GM20431 (cell line): ENCODE data around the gene CSK.

ENCODE experiments used
- in situ Hi-C: fragments of 300-500 bp; cut with MseI, MboI; formaldehyde crosslinking; loops from one replicate; pipeline ENCODE4 v1.15.0; 2020; ENCODE audit warnings: low sequenced_read_pairs; ENCODE audit not compliant: unreplicated experiment

CSK gene

DNA sequence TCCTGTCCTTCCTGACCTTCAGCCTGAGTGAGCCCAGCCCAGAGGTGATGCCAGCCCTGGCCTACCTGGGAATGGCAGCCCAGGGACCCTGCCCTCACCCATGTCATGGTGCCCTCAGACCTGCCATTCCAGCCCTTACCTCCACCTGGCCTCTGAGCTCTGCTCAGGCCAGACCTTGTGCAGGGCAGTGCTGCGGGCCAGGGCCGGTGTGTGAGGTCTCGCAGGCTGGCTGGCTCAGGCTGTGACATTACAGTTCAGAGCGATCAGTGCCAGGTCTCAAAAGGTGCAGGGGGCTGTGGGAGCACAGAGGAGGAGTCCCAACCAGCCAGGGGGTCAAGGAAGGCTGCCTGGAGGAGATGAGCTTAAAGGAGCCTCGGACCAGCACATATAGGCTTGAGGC is 38.2 kb downstream of the CSK start:
- in situ Hi-C loops, result no loop called here

DNA sequence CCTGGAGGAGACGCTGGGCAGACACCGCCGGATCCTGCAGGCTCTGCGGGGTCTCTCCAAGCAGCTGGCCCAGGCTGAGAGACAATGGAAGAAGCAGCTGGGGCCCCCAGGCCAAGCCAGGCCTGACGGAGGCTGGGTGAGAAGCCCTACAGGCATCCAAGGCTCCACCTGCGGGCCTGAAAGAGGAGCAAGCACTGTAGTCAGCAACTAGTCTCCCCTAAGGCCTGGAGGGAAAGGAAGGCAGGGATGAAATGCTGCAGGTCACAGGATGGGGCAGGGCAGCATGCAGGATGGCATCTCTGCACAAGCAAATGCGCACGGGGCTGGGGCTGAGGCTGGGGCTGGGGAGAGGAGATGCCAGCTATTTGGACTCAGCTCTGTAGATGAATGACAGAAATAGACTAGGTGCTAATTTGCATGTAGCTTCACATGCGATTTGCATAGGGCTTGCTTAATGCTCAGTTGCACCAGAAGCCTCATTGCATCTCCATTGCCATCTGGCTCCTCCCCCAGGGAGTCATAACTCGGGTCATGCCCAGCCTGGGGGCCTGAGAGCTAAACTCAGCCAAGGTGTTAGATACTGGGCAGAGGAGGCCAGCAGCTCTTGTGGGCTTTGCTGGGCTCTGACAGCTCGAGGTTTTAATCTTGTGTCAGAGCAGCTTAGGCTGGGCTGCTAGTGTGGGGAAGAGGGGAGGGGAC is 39.4 kb downstream of the CSK start:
- in situ Hi-C loops, result no loop called here

DNA sequence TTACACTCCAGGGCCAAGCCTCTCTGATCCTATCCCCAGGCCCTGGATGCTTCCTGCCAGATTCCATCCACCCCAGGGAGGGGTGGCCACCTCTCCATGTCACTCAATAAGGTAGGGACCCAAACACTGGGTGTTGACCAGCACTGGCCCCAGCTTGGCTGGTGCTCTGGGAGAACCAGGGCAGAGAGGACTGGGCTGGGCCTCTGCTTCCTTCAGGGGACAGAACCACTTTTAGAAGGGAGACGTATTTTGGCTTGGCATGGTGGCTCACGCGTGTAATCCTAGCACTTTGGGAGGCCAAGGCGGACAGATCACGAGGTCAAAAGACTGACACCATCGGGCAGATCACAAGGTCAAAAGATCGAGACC is 39.9 kb downstream of the CSK start:
- in situ Hi-C loops, result no loop called here

DNA sequence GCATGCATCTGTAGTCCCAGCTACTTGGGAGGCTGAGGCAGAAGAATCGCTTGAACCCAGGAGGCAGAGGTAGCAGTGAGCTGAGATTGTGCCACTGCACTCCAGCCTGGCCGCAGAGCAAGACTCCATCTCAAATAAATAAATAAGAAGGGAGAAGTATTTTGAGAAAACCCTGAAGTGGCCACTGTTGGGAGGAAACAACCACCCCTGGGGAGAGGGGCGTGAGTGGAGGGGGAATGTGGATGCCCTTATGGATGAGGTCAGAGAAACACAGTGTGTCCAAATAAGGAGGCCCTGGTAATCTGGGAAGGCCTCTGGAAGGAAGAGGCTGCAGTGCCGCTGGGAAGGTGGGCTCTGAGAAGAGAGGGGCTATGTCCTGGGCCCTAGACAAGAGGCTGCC is 40.4 kb downstream of the CSK start:
- in situ Hi-C loops, result no loop called here

DNA sequence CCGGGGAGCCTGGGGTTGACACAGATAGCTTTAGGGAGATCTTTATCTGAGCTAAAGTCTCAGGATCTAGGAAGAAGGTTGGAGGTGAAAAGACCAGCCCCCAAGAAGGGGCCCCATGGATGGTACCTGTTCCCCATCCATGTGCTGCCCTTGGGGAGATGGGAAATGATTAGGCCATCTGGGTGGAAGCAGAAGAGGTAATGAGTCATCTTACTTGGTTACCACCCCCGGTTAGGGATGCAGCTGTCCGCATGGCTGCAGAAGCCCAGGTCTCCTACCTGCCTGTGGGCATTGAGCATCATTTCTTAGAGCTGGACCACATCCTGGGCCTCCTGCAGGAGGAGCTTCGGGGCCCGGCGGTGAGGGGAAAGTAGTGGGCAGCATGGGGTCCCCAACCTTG is 41.4 kb downstream of the CSK start:
- in situ Hi-C loops, result no loop called here

DNA sequence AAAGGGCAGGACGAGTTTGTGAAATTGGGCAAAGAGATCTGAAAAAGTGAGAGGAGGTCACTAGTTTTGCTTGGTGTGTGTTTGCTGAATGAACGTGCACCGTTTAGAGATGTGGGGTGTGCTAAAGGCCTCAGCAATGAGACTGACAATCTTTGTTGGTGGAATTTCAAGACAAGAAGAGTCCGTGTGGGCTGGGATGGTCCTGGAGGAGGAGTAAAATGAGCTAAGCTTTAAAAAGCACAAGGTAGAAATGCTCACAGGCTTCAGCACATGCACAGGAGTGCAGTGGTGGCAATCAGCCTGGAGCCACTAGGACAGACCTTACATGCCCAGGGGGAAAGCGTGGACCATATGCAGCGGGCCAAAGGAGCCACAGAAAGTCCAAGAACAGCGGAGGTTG is 43.1 kb downstream of the CSK start:
- in situ Hi-C loops, result no loop called here

DNA sequence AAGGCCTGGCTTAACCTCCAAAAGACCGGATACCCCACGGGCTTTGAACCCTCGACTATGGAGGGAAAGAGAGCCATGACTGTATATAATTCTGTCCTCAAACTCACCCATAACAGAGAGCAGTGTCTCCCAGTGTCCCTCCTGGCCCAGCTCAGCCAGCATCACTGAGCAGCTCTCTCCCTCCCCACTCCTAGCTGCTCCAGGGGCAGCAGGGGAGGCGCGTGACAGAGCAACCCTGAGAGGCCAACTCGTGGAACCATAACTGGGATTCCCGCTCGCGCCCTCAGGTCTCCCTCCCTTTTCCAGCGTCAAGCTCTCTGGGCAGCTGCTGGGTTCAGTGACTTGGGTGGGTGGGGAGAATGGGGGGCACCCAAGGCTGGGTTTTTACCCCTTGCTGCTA is 44.0 kb downstream of the CSK start:
- in situ Hi-C loops, result no loop called here

DNA sequence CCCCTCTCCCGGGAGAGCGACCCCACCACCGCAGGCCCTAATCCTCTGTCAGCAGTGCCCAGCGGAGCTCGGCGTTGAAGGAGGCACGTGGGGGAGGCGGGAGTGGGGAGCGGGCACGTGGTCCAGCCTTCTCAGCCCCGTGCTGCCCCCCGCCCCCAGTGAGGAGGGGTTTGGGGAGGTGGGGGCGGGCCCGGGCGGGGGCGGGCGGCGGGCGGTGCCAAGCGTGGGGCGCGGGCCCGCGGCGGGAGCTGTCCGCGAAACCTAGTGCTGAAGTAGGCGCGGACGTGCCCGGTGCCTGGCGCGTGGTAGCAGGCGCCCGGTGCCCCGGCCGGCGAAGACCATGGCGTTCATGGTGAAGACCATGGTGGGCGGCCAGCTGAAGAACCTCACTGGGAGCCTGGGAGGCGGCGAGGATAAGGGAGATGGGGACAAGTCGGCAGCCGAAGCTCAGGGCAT is 44.5 kb downstream of the CSK start, which contains the start of gene CPLX3:
Gene CPLX3 (plus strand): TSS at position 264 of the 456 bp plus-strand sequence. CDS start 77 bp downstream, at position 341.
- in situ Hi-C loops, result no loop called here

DNA sequence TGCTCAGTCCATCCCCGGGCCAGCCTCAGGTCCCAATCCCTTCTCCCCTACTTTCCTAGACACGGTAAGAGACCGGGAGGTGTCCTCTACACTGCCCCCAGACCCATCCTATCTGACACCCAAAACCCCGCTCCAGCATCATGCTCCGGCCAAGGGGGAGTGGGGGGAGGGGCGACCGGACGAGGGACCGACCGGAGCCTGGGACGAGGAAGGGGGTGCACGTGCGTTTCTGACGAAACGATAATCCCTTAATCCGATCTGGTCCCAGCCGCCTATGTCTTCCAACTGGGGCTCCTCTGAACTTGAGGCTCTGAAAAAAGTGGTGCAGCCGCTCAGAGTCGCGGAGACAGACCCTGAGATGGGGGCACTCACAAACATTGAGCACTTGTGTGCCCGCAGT is 45.0 kb downstream of the CSK start:
- in situ Hi-C loops, result no loop called here

DNA sequence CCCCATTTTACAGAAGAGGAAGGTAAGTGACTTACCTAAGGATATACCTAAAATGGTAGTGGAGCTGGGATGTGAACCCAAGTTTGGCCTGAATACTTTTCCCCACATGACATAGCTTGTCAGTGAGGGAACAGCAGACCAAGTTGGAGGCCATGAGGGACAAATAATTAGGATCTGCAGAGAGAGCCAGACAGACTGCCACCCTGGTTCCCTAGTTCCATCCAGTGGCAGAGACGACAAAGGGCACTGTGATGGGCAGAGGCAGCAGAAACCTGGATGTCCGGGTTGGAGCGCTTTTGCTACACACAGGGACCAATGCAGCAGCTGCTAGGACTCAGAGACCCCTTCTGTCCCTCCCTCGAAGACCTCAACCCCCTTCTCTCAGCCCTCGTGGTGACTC is 45.7 kb downstream of the CSK start:
- in situ Hi-C loops, result no loop called here

DNA sequence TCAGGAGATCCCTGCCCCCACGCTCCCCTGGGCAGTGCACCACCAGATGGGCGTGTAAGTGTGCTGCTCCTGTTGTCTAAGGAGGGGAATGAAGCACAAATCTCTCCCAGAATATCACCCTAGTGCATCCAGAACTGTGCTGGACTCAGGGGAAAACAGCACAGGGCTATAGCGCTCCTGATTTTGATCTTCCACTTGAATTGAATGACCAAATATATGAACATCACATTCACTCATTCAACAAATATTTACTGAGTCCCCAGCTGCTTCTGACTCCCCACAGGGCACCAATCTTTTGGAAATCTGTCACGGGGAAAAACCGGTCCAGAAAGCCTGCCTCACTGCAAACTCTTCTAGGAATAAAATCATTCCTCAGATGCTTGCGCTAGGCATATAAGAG is 47.0 kb downstream of the CSK start:
- in situ Hi-C loops, result no loop called here

DNA sequence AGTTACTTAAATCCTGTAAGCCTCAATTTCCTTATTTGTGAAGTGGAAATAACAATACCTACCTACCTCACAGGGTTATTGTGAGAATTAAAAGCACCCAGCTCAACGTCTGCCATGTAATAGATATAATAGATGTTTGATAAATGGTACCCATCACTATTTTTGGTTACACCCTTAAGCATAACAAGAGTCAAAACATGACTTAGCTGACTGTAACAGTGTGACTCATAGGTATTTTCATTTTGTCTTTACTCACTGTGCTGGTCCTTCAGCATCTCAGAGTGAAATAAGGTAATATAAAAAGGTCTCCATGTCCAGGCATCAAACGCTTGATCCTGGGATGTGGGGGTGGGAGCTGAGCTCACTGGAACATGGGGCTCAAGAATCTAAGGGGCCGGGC is 47.6 kb downstream of the CSK start:
- in situ Hi-C loops, result no loop called here

DNA sequence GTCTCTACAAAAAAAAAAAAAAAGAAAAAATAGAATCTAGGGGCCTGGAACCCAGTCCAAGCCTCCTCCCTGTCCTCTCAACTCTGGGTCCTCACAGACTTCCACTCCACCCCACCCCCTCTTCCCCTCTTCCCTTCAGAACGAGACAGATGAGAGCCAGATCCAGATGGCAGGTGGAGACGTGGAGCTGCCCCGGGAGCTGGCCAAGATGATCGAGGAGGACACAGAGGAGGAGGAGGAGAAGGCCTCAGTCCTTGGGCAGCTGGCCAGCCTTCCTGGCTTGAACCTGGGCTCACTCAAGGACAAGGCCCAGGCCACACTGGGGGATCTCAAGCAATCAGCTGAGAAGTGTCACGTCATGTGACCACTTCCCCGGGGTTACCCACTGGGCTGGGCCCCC is 48.1 kb downstream of the CSK start:
- in situ Hi-C loops, result loop anchor here (10.0 kb wide), 1 partner anchor 65 kb away; no protein-coding TSS in a partner anchor

DNA sequence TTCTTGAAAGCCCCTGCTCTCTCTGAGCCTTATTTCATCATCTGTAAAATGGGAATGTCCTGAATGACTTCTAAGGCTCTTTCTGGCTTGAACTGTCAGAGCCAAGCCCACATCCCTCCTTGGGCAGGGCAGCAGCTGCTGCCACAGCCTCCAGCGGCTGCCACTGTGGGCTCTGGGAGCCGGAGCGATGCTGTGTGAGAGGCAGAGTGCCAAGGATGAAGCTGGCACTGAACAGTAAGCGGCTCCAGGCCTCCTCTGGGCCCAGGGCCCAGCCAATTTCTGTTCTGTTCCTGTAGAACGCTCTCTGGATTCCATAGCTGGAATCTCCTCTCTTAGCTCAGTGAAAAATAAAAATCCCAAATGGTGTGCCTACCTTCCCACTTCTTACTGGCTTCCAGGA is 49.0 kb downstream of the CSK start:
- in situ Hi-C loops, result loop anchor here (10.0 kb wide), 1 partner anchor 66 kb away; no protein-coding TSS in a partner anchor

DNA sequence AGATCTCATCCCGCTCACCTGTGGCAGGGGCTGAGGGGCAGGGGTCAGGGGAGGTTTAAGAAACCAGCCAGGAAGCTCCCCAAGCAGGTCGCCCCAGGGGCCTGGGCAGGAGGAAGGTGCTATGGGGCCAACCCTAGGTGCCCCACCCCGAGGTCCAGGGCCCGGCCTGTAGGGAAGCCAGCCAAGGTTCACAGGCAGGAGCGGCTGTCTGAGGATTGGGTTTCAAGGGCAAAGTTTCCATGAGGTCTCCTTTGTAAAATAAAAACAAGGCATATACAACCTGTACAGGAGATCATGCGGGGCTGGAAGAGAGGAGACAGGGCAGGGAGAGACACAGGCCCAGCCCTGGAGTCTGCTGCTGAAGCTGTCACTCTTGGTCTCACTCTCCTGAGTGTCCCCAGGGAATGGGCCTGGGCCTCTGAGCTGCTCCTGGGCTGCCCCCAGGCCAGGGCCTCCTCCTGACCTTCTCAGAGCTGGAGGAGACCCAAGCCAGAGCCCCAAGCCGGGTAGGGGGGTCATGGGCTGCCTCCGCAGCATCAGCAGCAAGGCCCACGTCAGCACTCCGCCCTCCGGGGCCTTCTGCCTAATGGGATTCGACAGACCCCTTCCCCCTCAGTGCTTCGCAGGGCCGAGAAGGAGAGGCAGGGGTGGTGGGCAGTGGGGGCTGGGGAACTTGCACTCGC is 50.1 kb downstream of the CSK start:
- in situ Hi-C loops, result loop anchor here (10.0 kb wide), 1 partner anchor 67 kb away; no protein-coding TSS in a partner anchor

DNA sequence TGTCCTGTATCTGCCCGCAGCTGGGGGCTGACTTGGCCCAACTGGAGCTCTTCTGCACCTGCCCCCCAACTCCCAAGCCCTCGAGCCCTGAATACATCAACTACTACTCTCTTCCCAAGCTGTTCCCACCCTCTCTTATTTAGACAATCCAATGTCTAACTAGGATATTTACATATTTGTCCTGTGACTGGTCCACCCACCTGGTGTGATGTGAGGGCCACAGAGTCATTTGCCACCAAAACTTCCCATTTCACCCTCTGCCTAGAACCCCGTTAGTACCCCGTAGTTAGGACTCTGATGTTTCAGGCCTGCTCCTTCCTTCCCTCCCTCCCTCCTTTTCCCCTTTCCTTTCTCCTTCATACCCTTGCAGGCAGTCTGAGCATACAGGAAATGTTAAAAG is 50.9 kb downstream of the CSK start:
- in situ Hi-C loops, result loop anchor here (10.0 kb wide), 1 partner anchor 68 kb away; no protein-coding TSS in a partner anchor

DNA sequence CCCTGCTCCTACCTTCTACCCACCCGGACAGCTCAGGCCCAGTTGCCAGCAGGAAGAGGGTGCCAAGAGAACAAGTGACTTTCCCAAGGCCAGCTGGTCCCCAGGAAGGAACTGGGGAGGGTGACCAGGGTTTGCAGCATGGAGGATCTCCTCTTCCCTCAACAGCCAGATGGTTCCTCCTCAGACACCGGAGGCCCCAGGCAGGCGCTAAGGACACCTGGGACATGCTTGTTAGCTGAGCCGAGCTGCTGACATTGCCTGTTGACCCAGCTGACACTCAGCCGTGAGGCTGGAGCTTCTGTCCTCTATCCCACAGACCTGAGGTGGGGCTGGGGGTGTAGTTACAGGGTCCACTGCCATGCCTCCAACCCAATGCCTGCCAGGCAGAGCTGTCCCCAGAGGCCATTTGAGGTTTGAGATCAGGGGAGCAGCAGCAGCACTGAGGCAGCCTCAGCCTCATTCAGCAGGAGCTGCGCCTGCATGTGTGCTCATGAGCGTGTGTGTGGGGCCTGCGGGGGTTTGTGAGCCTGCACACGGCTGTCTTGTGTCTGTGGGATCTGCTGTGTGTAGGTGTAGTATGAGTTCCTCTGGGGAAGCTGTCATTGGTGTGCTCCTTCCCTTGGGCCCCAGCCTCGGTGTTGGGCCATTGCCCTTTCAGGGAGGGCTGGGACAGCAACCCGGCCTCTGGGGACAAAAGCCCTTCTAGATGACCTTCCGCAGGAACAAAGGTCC is 51.7 kb downstream of the CSK start:
- in situ Hi-C loops, result loop anchor here (10.0 kb wide), 1 partner anchor 69 kb away; no protein-coding TSS in a partner anchor

DNA sequence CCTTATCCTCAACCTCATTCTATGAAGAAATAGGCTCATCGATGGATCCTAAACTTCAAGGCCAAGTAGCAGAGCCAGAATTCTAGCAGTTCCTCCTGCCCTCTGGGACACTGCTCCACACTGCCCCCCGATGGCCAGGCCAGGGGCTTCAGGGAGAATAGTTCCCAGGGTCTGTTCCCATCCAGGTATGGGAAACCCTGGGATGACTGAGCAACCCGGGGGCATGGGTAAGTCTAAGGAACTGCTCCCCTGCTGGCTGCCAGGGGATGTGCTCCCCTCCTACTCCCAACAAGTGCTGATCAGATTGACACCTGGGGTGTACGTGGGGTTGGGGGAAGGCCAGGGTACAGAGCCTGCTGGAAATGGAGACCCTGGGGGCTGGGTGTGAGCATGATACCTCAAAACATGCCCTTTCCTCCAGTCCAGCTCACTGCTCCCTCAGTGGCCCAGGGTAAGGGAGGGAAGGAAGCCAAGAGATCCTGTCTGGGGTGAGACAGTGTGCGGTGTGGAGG is 53.5 kb downstream of the CSK start:
- in situ Hi-C loops, result loop anchor here (10.0 kb wide), 1 partner anchor 71 kb away; no protein-coding TSS in a partner anchor

DNA sequence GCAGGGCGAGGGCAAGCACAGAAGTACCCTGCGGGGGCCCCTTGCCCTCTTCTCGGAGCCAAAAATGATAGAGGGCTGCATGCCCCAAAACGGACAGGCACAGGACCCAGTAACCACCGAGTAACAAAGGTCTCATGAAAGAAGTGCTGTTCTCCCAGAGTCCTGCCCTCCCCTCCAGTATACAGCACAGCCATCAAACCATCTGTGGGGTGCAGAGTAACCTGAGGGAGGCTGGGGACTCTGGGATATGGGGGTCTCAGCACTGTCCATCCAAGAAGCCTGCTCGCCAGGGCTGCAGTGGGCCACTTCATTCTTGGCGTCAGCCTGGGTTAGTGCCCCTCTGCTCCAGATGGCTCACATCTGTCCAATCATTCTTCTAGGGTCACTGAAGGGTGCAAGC is 55.0 kb downstream of the CSK start:
- in situ Hi-C loops, result loop anchor here (10.0 kb wide), 1 partner anchor 72 kb away; no protein-coding TSS in a partner anchor

DNA sequence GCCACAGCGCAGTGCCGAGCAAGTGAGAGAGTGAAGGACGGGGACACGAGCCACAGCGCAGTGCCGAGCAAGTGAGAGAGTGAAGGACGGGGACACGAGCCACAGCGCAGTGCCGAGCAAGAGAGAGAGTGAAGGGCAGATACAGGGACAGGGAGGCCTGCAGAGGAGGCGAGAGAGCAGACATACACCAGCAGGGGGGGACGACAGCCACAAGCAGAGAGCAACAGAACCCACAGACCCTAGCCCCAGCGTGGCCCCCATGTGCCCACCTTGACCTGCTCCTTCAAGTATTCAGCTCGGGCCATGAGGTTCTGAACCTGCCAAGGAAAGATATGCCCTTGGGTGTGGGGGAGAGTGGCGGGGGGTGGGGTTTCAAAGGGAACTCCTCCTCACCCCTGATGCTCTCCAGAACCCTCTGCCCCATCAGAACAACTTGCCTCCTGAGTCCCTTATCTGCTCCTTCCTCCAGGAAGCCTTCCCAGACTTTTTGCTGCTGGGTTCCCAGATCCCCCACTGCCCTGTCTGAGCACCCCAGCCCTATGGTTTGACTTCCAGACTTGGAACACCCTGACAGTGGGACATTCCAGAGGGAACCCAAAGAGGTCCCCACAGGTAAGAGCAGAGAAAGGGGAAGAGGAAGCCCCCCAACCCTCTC is 55.7 kb downstream of the CSK start:
- in situ Hi-C loops, result loop anchor here (10.0 kb wide), 1 partner anchor 73 kb away; no protein-coding TSS in a partner anchor
